Activated CD8-positive, alpha-beta memory T cell treated with anti-CD3 and anti-CD28 coated beads, Interleukin-2, amount 50 U/mL, for 24 hours (primary cell): ENCODE results near the gene PAX8.
"Not testable (repeated sequence)": the region's sequence is repeated elsewhere in the genome, so short reads cannot be mapped to it uniquely, and the experiment has no call there.

Source experiments
- DNase-seq: peaks from one replicate; pipeline ENCODE4 v3.0.0-alpha.2; 2020; ENCODE audit errors: extremely low read depth

Gene PAX8

GRCh38 chr2:113291191-113291590 is 12.5 kb upstream of the PAX8 start:
- DNase-seq, result no peak

GRCh38 chr2:113288674-113289149 is 10.0 kb upstream of the PAX8 start:
- not testable (repeated sequence) for DNase-seq

- not testable (repeated sequence) for DNase-seq
These were observed 9.5 kb upstream of the PAX8 start for GRCh38 chr2:113288117-113288673.

GRCh38 chr2:113285816-113286215 is 7.1 kb upstream of the PAX8 start:
- DNase-seq, result no peak

- DNase-seq, result not testable (repeated sequence)
These were observed 6.3 kb upstream of the PAX8 start for GRCh38 chr2:113284999-113285398.

- DNase-seq, result no peak
These were observed 5.8 kb upstream of the PAX8 start for GRCh38 chr2:113284476-113284875.

- no peak for DNase-seq
These were observed 5.1 kb upstream of the PAX8 start for GRCh38 chr2:113283704-113284284.

GRCh38 chr2:113282747-113283533 is 4.2 kb upstream of the PAX8 start:
- DNase-seq, result no peak

DNA sequence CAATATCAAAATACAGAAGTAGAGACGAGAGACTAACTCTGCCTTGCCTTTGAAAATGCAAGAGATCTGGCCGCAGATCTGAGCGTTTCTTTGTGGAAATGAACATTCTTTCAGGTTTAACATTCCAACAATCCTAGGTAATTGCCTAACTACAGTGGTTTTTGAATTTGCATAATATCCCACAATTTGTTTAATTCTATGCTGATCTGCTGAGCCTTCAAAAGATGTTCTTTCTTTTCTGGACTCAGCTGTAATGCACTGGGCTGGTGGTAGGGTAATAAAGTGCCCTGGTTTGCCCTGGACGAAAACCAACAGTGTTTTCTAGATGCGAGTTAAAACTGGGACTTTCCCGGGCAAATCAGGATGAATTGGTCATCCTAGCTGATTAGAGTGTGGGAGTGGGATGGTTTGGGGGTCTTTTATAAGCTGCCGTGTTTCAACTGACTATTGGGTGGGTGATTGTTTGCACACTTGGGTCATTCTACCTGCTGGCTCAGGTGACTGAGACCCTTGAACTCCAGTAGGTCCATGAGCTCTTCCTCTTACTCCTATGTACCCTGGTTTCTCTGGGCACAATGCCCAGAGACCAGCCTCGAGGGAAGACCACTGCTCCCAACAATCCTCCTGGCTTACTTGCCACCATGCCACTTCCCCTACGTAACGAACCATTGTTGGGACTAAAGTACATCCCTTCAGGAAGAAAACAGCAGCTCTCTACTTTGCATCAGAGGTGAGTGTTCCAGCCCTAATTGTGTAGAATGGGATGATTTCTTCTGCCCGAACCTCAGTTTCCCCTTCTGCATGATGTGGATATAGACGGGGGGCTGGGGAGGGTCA is 3.4 kb upstream of the PAX8 start:
- no peak for DNase-seq

- no peak for DNase-seq
These were observed 514 bp downstream of the PAX8 start for GRCh38 chr2:113278073-113278741.

- DNase-seq, result no peak
These were observed 1.1 kb downstream of the PAX8 start for GRCh38 chr2:113277474-113278072.

DNA sequence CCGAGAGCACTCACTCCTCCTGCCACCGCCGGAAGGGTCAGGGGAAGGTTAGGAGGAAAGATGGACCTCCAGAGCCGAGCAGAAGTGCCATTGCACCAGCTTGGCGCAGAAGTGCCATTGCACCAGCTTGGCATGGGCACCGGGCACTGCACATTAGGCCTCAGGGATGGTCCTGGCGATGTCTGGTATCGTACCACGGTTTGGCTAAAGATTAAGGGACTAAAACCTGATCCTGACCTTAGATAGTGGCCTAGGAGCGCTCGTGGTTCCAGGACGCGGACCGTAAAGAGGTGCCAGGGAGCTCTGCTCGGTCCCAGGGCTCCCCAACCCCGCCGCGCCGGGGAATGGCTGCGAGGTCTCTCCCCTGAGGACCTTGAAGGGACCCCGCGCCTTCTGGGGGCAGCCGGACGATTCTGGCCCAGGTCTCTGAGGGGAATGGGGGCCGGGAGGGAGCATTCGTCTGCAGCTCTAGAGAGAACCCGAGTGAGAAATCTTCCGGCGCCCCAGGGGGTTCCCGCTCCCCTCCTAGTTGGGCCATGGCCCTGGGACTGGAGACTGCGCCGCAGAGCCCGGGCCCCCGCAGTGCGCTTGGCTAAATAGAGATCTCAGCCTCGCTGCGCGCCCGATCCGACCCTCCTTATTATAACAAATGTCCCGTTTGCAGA is 1.8 kb downstream of the PAX8 start:
- no peak for DNase-seq

- DNase-seq, result no peak
These were observed 2.4 kb downstream of the PAX8 start for GRCh38 chr2:113276216-113276760.

GRCh38 chr2:113275556-113276215 is 3.0 kb downstream of the PAX8 start:
- no peak for DNase-seq

- no peak for DNase-seq
These were observed 4.3 kb downstream of the PAX8 start for GRCh38 chr2:113274432-113274831.

GRCh38 chr2:113273981-113274380 is 4.7 kb downstream of the PAX8 start:
- no peak for DNase-seq

GRCh38 chr2:113273027-113273551 is 5.6 kb downstream of the PAX8 start:
- DNase-seq, result no peak

DNA sequence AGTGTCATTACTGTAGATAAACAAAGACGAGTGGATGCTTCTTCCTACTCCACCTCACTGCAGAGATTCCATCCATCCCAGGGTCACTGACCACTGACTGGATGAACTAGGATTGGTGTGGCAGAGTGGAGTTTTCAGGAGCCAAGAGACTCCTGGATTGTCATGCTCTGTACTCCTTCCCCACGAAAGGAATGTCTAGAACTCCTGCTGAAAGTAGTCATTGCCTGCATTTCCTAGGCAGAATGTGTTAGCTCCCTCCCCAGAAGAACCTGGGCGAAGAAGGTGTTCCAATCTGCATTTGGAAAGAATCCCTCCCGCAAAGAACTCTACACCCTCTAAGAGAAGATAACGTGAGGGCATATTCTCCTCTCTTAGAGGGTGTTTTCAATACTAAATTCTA is 6.2 kb downstream of the PAX8 start:
- DNase-seq, result no peak

DNA sequence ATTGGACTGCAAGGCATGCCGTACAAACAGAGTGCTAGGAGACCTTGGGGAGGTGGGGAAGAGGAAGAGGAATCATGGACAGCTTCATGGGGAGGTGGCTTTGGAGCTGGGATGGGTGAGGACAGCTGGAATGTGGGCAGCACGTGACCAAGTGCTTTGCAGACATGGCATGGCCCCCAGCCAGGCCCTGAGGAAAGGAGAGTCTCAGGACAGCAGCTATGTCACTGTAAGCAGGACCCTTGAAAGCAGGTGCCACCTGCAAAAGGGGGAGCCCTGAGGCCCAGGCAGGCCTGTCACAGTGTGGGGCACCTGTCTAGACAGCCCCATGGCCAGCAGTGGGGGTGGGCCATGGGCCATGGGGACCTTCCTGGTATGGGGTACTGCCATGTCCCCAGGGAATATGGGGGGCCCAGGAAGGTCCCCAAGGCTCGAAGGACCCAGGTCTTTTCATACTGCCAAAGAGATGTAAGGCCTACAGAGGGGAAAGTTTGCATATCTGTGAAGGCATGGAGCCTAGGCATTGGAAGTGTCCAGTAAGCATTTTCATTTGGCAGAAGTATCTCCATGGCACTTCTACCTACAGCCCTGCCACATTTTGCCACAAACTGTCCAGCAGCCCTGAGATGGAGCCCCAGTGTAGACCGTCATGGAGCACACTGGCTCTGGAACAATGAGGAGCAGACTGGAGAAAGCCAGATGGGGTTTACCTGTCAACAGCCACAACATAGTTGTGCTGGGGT is 9.9 kb downstream of the PAX8 start:
- DNase-seq, result no peak
